ENCODE data around the gene ANKRA2. TPM values are rescaled to one million over a fixed set of nuclear protein-coding genes. Genes with fewer than 3 reads are reported as not detected.
"Not testable (repeated sequence)": the region's sequence is repeated elsewhere in the genome, so short reads cannot be mapped to it uniquely, and the experiment has no call there.

Gene ANKRA2
- total and polyA plus RNA-seq, 2 donors: 25.5 to 59.2 TPM

- 89% methylated on average over 7 of the region's 7 CpGs for WGBS
- H3K4me1 ChIP-seq (ENCODE audit: control insufficient read depth in 2 of 2, insufficient read depth in 2 of 2, low read length in 2 of 2): peaks cover 0 to 5% of the 10 kb centered on the region in 2 donors
- no peak overlapping the region for H3K27ac ChIP-seq (ENCODE audit: low read depth in 1 of 2, low read length in 1 of 2)
Measured at GRCh38 chr5:73522989-73523388, 42.5 kb downstream of the ANKRA2 start.

GRCh38 chr5:73519531-73520283 is 45.7 kb downstream of the ANKRA2 start:
- Histone ChIP-seq H3K27me3 (ENCODE audit: control insufficient read depth in 2 of 2, insufficient read depth in 1 of 2, low read length in 1 of 2) (no peaks in the 10 kb centered on the region), H3K27ac (ENCODE audit: low read depth in 1 of 2, low read length in 1 of 2) (no peak overlapping the region), H3K4me1 (ENCODE audit: control insufficient read depth in 2 of 2, insufficient read depth in 2 of 2, low read length in 2 of 2) (peaks cover 0 to 5% of the 10 kb centered on the region in 2 donors), H3K36me3 (ENCODE audit: control insufficient read depth in 2 of 2, insufficient read depth in 2 of 2, low read length in 1 of 2) (no peaks in the 10 kb centered on the region), H3K4me3 (ENCODE audit: low read length in 2 of 2) (no peak overlapping the region), H3K9me3 (ENCODE audit: control insufficient read depth in 2 of 2, insufficient read depth in 1 of 2, low read length in 1 of 2) (no peaks in the 10 kb centered on the region)
- peak; percentile 65 to 93 (median 81) for DNase-seq (ENCODE audit: low read depth in 6 of 9, low spot score in 9 of 9)
- 27% methylated on average over 16 of the region's 16 CpGs for WGBS

More at GRCh38 chr5:73522989-73523388, 42.5 kb downstream of the ANKRA2 start:
- H3K27me3 ChIP-seq (ENCODE audit: control insufficient read depth in 2 of 2, insufficient read depth in 1 of 2, low read length in 1 of 2): peaks cover 0 to 4% of the 10 kb centered on the region in 2 donors
- no peak for DNase-seq (ENCODE audit: low read depth in 6 of 9, low spot score in 9 of 9)
- H3K9me3 ChIP-seq (ENCODE audit: control insufficient read depth in 2 of 2, insufficient read depth in 1 of 2, low read length in 1 of 2): no peaks in the 10 kb centered on the region
- H3K36me3 ChIP-seq (ENCODE audit: control insufficient read depth in 2 of 2, insufficient read depth in 2 of 2, low read length in 1 of 2): no peaks in the 10 kb centered on the region
- no peak overlapping the region for H3K4me3 ChIP-seq (ENCODE audit: low read length in 2 of 2)

DNA sequence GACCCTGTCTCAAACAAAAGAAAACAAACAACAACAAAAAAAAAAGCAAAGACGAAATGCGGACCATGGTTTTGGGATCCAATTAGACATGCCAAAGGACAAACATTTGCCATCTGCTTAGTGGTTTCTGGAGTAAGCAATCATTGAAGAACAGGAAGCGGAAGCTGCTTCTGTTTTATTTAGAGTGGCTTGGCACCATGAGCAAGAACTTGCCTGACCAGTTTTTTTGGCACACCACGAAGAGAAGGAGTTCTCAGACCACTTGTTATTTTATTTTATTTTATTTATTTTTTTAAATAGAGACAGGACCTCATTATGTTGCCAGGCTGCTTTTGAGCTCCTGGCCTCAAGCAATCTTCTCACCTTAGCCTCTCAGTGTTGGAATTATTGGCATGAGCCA is 50.2 kb downstream of the ANKRA2 start:
- Histone ChIP-seq H3K4me3 (ENCODE audit: low read length in 2 of 2) (no peak overlapping the region), H3K36me3 (ENCODE audit: control insufficient read depth in 2 of 2, insufficient read depth in 2 of 2, low read length in 1 of 2) (no peaks in the 10 kb centered on the region), H3K4me1 (ENCODE audit: control insufficient read depth in 2 of 2, insufficient read depth in 2 of 2, low read length in 2 of 2) (peaks cover 0 to 5% of the 10 kb centered on the region in 2 donors), H3K27ac (ENCODE audit: low read depth in 1 of 2, low read length in 1 of 2) (no peak overlapping the region), H3K9me3 (ENCODE audit: control insufficient read depth in 2 of 2, insufficient read depth in 1 of 2, low read length in 1 of 2) (no peaks in the 10 kb centered on the region), H3K27me3 (ENCODE audit: control insufficient read depth in 2 of 2, insufficient read depth in 1 of 2, low read length in 1 of 2) (no peaks in the 10 kb centered on the region)
- WGBS: 75% methylated on average over 4 of the region's 4 CpGs
- DNase-seq (ENCODE audit: low read depth in 6 of 9, low spot score in 9 of 9): no peak

- 91% methylated on average over 2 of the region's 2 CpGs for WGBS
- Histone ChIP-seq H3K36me3 (ENCODE audit: control insufficient read depth in 2 of 2, insufficient read depth in 2 of 2, low read length in 1 of 2) (no peaks in the 10 kb centered on the region), H3K4me1 (ENCODE audit: control insufficient read depth in 2 of 2, insufficient read depth in 2 of 2, low read length in 2 of 2) (peaks cover 0 to 4% of the 10 kb centered on the region in 2 donors), H3K27ac (ENCODE audit: low read depth in 1 of 2, low read length in 1 of 2) (no peak overlapping the region), H3K9me3 (ENCODE audit: control insufficient read depth in 2 of 2, insufficient read depth in 1 of 2, low read length in 1 of 2) (no peaks in the 10 kb centered on the region), H3K4me3 (ENCODE audit: low read length in 2 of 2) (no peak overlapping the region), H3K27me3 (ENCODE audit: control insufficient read depth in 2 of 2, insufficient read depth in 1 of 2, low read length in 1 of 2) (no peaks in the 10 kb centered on the region)
- DNase-seq (ENCODE audit: low read depth in 6 of 9, low spot score in 9 of 9): no peak
Measured at GRCh38 chr5:73514418-73514817, 51.0 kb downstream of the ANKRA2 start.

DNA sequence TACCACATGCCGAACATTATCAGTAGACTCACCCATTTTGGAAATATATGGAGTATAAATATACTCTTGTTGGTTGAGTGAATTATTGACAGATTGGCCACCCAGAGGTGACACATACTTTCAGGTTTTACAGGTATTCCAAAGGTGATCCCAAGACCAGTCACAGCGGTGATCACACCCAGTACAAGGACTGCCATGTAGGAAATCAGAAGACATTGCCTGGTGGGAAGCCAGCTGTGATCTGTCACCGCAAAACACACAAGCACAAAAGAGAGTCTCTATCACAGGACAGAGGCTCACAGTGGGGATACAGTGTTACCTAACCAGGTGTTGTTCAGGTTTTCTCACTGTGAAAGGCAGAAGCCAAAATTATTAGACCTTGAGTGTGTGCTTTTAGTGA is 51.4 kb downstream of the ANKRA2 start:
- DNase-seq (ENCODE audit: low read depth in 6 of 9, low spot score in 9 of 9): no peak
- no peaks in the 10 kb centered on the region for H3K36me3 ChIP-seq (ENCODE audit: control insufficient read depth in 2 of 2, insufficient read depth in 2 of 2, low read length in 1 of 2)
- H3K27me3 ChIP-seq (ENCODE audit: control insufficient read depth in 2 of 2, insufficient read depth in 1 of 2, low read length in 1 of 2): no peaks in the 10 kb centered on the region
- no peaks in the 10 kb centered on the region for H3K4me1 ChIP-seq (ENCODE audit: control insufficient read depth in 2 of 2, insufficient read depth in 2 of 2, low read length in 2 of 2)
- H3K9me3 ChIP-seq (ENCODE audit: control insufficient read depth in 2 of 2, insufficient read depth in 1 of 2, low read length in 1 of 2): no peaks in the 10 kb centered on the region
- WGBS: 98% methylated on average over 3 of the region's 3 CpGs
- H3K27ac ChIP-seq (ENCODE audit: low read depth in 1 of 2, low read length in 1 of 2): no peak overlapping the region
- no peak overlapping the region for H3K4me3 ChIP-seq (ENCODE audit: low read length in 2 of 2)

GRCh38 chr5:73508521-73508920 is 56.9 kb downstream of the ANKRA2 start:
- not testable (repeated sequence) for H3K4me1 ChIP-seq (ENCODE audit: control insufficient read depth in 2 of 2, insufficient read depth in 2 of 2, low read length in 2 of 2); DNase-seq (ENCODE audit: low read depth in 6 of 9, low spot score in 9 of 9); H3K4me3 ChIP-seq (ENCODE audit: low read length in 2 of 2); H3K27me3 ChIP-seq (ENCODE audit: control insufficient read depth in 2 of 2, insufficient read depth in 1 of 2, low read length in 1 of 2); H3K27ac ChIP-seq (ENCODE audit: low read depth in 1 of 2, low read length in 1 of 2); H3K9me3 ChIP-seq (ENCODE audit: control insufficient read depth in 2 of 2, insufficient read depth in 1 of 2, low read length in 1 of 2)
- WGBS: 98% methylated on average over 26 of the region's 26 CpGs
- H3K36me3 ChIP-seq (ENCODE audit: control insufficient read depth in 2 of 2, insufficient read depth in 2 of 2, low read length in 1 of 2): peaks cover 10 to 29% of the 10 kb centered on the region in 2 donors

DNA sequence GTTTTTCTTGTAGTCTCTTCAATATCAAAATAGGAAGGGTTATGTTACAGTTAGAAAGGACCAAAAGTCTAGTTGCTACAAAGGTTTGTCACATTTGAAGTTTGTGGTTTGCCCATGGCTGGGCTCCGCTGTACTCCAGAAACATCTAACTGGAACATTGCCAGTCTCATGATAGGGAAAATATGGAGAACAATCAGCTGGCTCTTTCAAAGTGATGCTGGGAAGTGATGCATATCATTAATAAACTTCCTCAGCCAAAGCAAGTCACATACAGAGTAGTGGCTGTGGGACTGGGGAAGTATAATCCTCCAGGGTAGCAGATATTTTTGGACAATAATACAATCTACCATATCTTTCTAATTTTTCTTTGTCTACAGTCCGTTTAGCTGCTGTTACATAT is 58.4 kb downstream of the ANKRA2 start:
- Histone ChIP-seq H3K27ac (ENCODE audit: low read depth in 1 of 2, low read length in 1 of 2) (no peak overlapping the region), H3K27me3 (ENCODE audit: control insufficient read depth in 2 of 2, insufficient read depth in 1 of 2, low read length in 1 of 2) (no peaks in the 10 kb centered on the region), H3K36me3 (ENCODE audit: control insufficient read depth in 2 of 2, insufficient read depth in 2 of 2, low read length in 1 of 2) (peaks cover 13 to 44% of the 10 kb centered on the region in 2 donors), H3K9me3 (ENCODE audit: control insufficient read depth in 2 of 2, insufficient read depth in 1 of 2, low read length in 1 of 2) (no peaks in the 10 kb centered on the region), H3K4me1 (ENCODE audit: control insufficient read depth in 2 of 2, insufficient read depth in 2 of 2, low read length in 2 of 2) (no peaks in the 10 kb centered on the region), H3K4me3 (ENCODE audit: low read length in 2 of 2) (no peak overlapping the region)
- 90% methylated on average over 2 of the region's 2 CpGs for WGBS
- DNase-seq (ENCODE audit: low read depth in 6 of 9, low spot score in 9 of 9): no peak

DNA sequence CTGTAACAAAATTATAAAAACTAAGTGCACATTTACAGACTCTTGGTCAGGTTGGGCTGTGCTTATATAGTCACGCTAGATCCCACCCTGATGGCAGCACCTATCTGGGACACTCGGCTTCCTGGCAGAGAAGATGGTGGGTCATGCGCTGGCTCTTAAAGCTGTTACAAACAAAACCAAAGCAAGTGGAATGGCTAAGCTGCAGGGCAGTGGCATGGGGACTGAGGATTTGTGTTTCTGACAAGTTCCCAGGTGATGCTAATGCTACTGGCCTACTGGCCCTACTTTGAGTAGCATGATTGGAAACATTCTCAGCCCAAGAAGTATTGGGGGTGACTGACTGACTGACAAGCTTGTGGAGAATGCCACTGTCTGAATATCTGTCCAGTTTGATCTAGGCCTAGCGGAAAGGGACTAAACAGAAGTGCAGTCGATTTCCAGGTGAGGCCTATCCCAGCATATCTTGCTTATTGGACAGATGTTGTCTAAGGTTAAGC is 58.9 kb downstream of the ANKRA2 start:
- peaks cover 15 to 47% of the 10 kb centered on the region in 2 donors for H3K36me3 ChIP-seq (ENCODE audit: control insufficient read depth in 2 of 2, insufficient read depth in 2 of 2, low read length in 1 of 2)

More for the DNA sequence above, 58.9 kb downstream of the ANKRA2 start:
- DNase-seq (ENCODE audit: low read depth in 6 of 9, low spot score in 9 of 9): no peak
- Histone ChIP-seq H3K9me3 (ENCODE audit: control insufficient read depth in 2 of 2, insufficient read depth in 1 of 2, low read length in 1 of 2) (no peaks in the 10 kb centered on the region), H3K4me3 (ENCODE audit: low read length in 2 of 2) (no peak overlapping the region), H3K27ac (ENCODE audit: low read depth in 1 of 2, low read length in 1 of 2) (no peak overlapping the region), H3K4me1 (ENCODE audit: control insufficient read depth in 2 of 2, insufficient read depth in 2 of 2, low read length in 2 of 2) (no peaks in the 10 kb centered on the region), H3K27me3 (ENCODE audit: control insufficient read depth in 2 of 2, insufficient read depth in 1 of 2, low read length in 1 of 2) (no peaks in the 10 kb centered on the region)
- 98% methylated on average over 5 of the region's 5 CpGs for WGBS
